Measurements from ENCODE around the gene FRMD4A.

The FRMD4A gene

DNA sequence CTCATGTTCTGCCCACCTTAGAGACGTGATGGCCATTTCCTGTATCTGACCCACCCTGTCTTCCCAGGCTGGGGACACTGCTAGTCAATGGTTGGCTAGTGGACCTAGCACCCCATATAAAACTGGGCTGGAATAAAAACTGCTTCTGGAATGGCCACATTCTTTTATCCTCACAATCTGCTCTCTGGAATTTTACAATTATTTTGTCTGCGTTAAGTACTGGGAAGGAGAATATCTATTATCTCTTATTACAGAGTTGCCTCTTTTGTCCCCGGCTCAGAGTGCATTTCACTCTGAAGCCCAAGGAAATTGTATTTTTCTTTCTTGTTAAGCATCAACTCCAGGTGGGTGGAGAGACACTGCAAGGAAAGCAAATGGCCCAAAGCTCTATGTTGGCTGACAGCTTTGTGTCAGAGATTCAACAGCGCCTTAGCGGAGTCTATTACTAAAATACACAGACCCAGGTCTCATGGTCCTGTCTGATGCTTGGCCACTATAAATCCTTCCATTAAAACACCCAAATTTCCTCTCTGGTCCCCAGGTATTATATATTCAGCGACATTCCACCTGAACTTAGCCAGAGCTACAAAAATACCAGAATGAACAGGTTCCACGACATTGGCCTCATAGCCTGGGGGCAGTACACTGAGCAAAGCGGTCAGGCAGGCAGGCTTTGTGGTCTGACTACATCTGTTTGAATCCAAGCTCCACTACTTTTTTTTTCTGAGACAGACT lies 622.3 kb downstream of the FRMD4A start:
- Histone ChIP-seq H3K9me3 (ENCODE audit: control insufficient read depth, low read length) (no peaks in the 10 kb centered on the region), H3K27me3 (ENCODE audit: control insufficient read depth, insufficient read depth, low read length, poor library complexity, severe bottlenecking) (no peaks in the 10 kb centered on the region), H3K27ac (ENCODE audit: insufficient read depth, low read depth, low read length, poor library complexity, severe bottlenecking) (no peak overlapping the region), H3K4me3 (ENCODE audit: insufficient read depth, low read depth, low read length) (no peak overlapping the region), H3K36me3 (ENCODE audit: control insufficient read depth, insufficient read depth, low read length) (no peaks in the 10 kb centered on the region), H3K4me1 (ENCODE audit: control insufficient read depth, insufficient read depth, low read length) (peaks cover 34% of the 10 kb centered on the region)
- 79 to 82% methylated on average over 7 to 8 of the region's 8 CpGs for WGBS, 2 experiments

DNA sequence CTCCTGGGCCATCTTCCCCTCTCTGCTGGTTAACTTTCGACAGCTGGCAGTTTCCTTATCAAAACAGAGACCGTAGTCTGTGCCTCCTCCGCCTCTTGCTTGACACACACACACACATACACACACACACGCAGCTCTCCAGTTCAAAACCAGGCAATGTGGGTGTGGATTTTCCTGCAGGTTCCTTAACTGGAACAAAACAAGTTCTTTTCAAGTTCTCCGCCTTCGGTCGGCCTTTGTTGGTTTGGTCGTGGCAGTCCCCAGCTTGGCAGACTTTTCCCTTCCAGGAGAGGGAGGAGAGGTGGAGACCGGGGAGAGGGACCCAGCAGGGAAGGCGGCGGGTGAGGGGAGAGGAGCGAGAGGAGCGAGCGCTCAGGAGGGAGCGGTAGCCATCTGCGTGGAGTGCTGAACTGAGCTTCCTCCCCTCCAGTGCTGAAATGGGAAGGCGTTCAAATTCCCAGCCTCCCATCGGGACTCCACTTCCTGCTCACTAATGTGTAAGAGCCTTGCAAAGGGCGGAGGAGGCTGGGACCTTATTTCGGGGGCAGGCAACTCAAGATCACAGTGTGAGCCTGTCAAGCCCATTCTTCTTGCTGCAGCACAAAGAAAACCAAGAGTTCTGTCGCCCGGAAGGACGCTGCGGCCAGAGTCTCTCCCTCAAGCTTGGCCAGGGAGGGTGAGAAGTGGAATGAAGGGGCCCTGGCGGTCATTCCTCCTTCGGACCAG lies 623.4 kb downstream of the FRMD4A start:
- peak overlapping the region; percentile 26 for H3K4me3 ChIP-seq (ENCODE audit: insufficient read depth, low read depth, low read length)
- 1 to 4% methylated on average over 26 of the region's 26 CpGs for WGBS, 2 experiments
- no peaks in the 10 kb centered on the region for H3K9me3 ChIP-seq (ENCODE audit: control insufficient read depth, low read length)
- no peaks in the 10 kb centered on the region for H3K36me3 ChIP-seq (ENCODE audit: control insufficient read depth, insufficient read depth, low read length)
- peak overlapping the region; percentile 68 for H3K27ac ChIP-seq (ENCODE audit: insufficient read depth, low read depth, low read length, poor library complexity, severe bottlenecking)
- H3K4me1 ChIP-seq (ENCODE audit: control insufficient read depth, insufficient read depth, low read length) = peaks cover 38% of the 10 kb centered on the region
- no peaks in the 10 kb centered on the region for H3K27me3 ChIP-seq (ENCODE audit: control insufficient read depth, insufficient read depth, low read length, poor library complexity, severe bottlenecking)

GRCh38 chr10:13706604-13707003 lies 624.1 kb downstream of the FRMD4A start:
- Histone ChIP-seq H3K9me3 (ENCODE audit: control insufficient read depth, low read length) (no peaks in the 10 kb centered on the region), H3K4me1 (ENCODE audit: control insufficient read depth, insufficient read depth, low read length) (peaks cover 33% of the 10 kb centered on the region), H3K36me3 (ENCODE audit: control insufficient read depth, insufficient read depth, low read length) (no peaks in the 10 kb centered on the region), H3K4me3 (ENCODE audit: insufficient read depth, low read depth, low read length) (peak overlapping the region; percentile 26), H3K27ac (ENCODE audit: insufficient read depth, low read depth, low read length, poor library complexity, severe bottlenecking) (no peak overlapping the region), H3K27me3 (ENCODE audit: control insufficient read depth, insufficient read depth, low read length, poor library complexity, severe bottlenecking) (no peaks in the 10 kb centered on the region)
- WGBS, 2 experiments = 49 to 56% methylated on average over 10 of the region's 10 CpGs

- Histone ChIP-seq H3K9me3 (ENCODE audit: control insufficient read depth, low read length) (no peaks in the 10 kb centered on the region), H3K27ac (ENCODE audit: insufficient read depth, low read depth, low read length, poor library complexity, severe bottlenecking) (no peak overlapping the region)
Measured at GRCh38 chr10:13706175-13706574, 624.5 kb downstream of the FRMD4A start.

DNA sequence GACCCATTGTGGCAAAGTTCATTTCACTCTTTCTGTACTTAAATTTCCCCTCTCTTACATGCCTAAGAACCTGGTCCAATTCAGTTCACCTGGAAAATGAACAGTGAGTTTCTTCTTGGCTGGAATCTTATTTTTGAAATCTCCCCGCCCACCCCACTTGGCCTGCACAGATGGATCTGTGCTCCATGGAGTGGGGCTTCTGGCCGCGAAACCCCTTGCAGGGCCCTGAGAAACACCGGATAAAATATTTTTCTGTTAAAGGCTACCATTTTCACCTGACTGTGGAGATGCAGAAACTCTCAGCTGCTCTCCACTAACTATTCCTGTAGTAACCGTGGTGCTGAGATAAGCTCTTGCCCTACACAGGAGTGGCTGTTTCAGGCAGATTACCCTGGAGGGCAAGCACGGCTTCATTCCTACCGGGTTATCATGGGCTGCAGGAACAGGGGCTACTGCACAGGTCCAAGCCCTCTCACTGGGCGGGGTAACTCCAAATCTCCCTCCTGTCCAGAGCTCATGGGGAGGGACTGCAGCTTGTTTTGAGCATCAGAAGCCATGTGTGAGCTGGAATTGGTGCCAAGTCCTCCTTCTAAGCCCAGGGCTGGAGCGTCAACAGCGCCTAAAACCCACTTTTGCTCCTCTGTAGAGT lies 625.1 kb downstream of the FRMD4A start:
- Histone ChIP-seq H3K27me3 (ENCODE audit: control insufficient read depth, insufficient read depth, low read length, poor library complexity, severe bottlenecking) (no peaks in the 10 kb centered on the region), H3K4me3 (ENCODE audit: insufficient read depth, low read depth, low read length) (peak overlapping the region; percentile 26), H3K27ac (ENCODE audit: insufficient read depth, low read depth, low read length, poor library complexity, severe bottlenecking) (no peak overlapping the region), H3K36me3 (ENCODE audit: control insufficient read depth, insufficient read depth, low read length) (no peaks in the 10 kb centered on the region), H3K9me3 (ENCODE audit: control insufficient read depth, low read length) (no peaks in the 10 kb centered on the region), H3K4me1 (ENCODE audit: control insufficient read depth, insufficient read depth, low read length) (peaks cover 26% of the 10 kb centered on the region)
- 83 to 88% methylated on average over 10 of the region's 10 CpGs for WGBS, 2 experiments

More at GRCh38 chr10:13706175-13706574, 624.5 kb downstream of the FRMD4A start:
- H3K27me3 ChIP-seq (ENCODE audit: control insufficient read depth, insufficient read depth, low read length, poor library complexity, severe bottlenecking) = no peaks in the 10 kb centered on the region
- H3K4me1 ChIP-seq (ENCODE audit: control insufficient read depth, insufficient read depth, low read length) = peaks cover 29% of the 10 kb centered on the region
- H3K4me3 ChIP-seq (ENCODE audit: insufficient read depth, low read depth, low read length) = peak overlapping the region; percentile 26
- no peaks in the 10 kb centered on the region for H3K36me3 ChIP-seq (ENCODE audit: control insufficient read depth, insufficient read depth, low read length)
- 37 to 39% methylated on average over 3 to 4 of the region's 4 CpGs for WGBS, 2 experiments

- Histone ChIP-seq H3K27me3 (ENCODE audit: control insufficient read depth, insufficient read depth, low read length, poor library complexity, severe bottlenecking) (no peaks in the 10 kb centered on the region), H3K36me3 (ENCODE audit: control insufficient read depth, insufficient read depth, low read length) (no peaks in the 10 kb centered on the region), H3K4me3 (ENCODE audit: insufficient read depth, low read depth, low read length) (no peak overlapping the region), H3K9me3 (ENCODE audit: control insufficient read depth, low read length) (no peaks in the 10 kb centered on the region), H3K27ac (ENCODE audit: insufficient read depth, low read depth, low read length, poor library complexity, severe bottlenecking) (no peak overlapping the region), H3K4me1 (ENCODE audit: control insufficient read depth, insufficient read depth, low read length) (peaks cover 26% of the 10 kb centered on the region)
- WGBS, 2 experiments = 85 to 86% methylated on average over 11 of the region's 11 CpGs
Measured at GRCh38 chr10:13704964-13705363, 625.8 kb downstream of the FRMD4A start.

- H3K27ac ChIP-seq (ENCODE audit: insufficient read depth, low read depth, low read length, poor library complexity, severe bottlenecking) = no peak overlapping the region
Measured at GRCh38 chr10:13703997-13704536, 626.7 kb downstream of the FRMD4A start.

DNA sequence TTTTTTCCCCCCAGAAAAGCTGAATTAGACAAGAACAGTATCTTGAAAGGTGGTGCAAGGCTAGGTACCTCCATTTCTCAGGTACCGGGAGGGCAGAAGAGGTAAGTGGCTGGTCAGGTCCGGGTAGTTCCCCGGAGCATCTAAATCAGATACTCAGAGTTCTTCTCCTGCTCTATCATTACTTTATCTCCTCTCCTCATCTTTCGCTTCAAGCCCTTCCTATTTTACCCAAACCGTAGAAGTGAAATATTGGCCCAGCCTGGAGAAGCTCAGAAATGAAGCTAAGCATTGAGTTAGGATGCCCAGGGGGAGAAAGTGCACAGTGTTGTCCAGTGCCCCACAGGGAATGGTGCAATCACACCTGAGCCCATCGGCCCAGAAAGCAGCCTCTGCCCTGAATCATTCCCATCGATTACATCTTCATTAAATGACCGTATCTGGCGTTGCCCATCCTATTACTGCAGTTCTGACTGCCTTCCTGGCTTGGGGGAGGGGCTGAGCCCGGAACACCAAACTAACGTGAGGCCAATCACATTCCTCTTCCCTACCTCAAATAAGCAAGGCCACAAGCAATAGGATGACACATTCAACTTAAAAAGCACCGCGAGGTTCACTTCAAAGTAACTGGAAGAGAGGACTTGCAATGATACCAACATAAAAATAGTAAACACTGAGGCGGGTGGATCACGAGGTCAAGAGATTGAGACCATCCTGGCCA lies 627.5 kb downstream of the FRMD4A start:
- Histone ChIP-seq H3K27ac (ENCODE audit: insufficient read depth, low read depth, low read length, poor library complexity, severe bottlenecking) (no peak overlapping the region), H3K9me3 (ENCODE audit: control insufficient read depth, low read length) (no peaks in the 10 kb centered on the region), H3K36me3 (ENCODE audit: control insufficient read depth, insufficient read depth, low read length) (peaks cover 5% of the 10 kb centered on the region), H3K4me1 (ENCODE audit: control insufficient read depth, insufficient read depth, low read length) (peaks cover 18% of the 10 kb centered on the region), H3K27me3 (ENCODE audit: control insufficient read depth, insufficient read depth, low read length, poor library complexity, severe bottlenecking) (no peaks in the 10 kb centered on the region), H3K4me3 (ENCODE audit: insufficient read depth, low read depth, low read length) (no peak overlapping the region)
- WGBS, 2 experiments = 87 to 92% methylated on average over 15 of the region's 15 CpGs

More at GRCh38 chr10:13703997-13704536, 626.7 kb downstream of the FRMD4A start:
- H3K9me3 ChIP-seq (ENCODE audit: control insufficient read depth, low read length) = no peaks in the 10 kb centered on the region
- H3K4me1 ChIP-seq (ENCODE audit: control insufficient read depth, insufficient read depth, low read length) = peaks cover 26% of the 10 kb centered on the region
- H3K4me3 ChIP-seq (ENCODE audit: insufficient read depth, low read depth, low read length) = no peak overlapping the region
- WGBS, 2 experiments = 89 to 91% methylated on average over 8 of the region's 8 CpGs
- H3K27me3 ChIP-seq (ENCODE audit: control insufficient read depth, insufficient read depth, low read length, poor library complexity, severe bottlenecking) = no peaks in the 10 kb centered on the region
- no peaks in the 10 kb centered on the region for H3K36me3 ChIP-seq (ENCODE audit: control insufficient read depth, insufficient read depth, low read length)

DNA sequence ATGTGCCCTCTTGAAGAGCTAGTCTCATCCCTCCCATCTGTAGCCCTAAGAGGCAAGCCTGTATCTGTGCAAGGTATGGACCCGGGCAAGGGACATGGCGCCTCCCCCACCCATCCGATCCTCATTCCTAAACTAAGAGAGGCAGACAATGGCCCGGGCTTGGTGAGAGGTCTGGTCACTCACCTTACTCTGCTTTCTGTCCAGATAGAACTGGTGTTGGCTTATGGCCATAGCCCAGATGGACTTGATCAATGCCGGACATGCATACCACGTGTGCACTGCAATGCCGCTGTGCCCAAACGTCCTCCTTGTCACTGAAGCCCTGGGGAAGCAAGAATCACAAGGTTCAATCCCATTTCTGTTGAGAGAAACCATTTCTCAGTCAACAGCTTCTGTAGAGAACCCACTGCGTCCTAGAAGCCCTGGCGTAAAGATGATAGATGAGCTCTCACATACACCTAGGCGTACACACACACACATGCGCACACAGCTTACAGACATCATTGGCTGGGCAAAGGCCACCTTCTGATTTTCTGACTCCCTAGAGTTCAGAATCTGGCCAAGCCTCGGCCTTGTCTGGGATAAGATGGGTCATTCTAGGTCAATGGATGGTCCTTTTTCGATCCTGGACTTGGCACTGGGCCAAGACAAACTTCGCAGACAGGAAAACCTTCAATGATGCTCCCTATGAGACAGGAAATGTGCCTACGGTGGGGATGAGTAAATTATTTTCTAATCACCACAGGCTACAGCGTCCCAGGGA lies 629.4 kb downstream of the FRMD4A start:
- Histone ChIP-seq H3K4me1 (ENCODE audit: control insufficient read depth, insufficient read depth, low read length) (peaks cover 11% of the 10 kb centered on the region), H3K4me3 (ENCODE audit: insufficient read depth, low read depth, low read length) (no peak overlapping the region), H3K27me3 (ENCODE audit: control insufficient read depth, insufficient read depth, low read length, poor library complexity, severe bottlenecking) (no peaks in the 10 kb centered on the region), H3K9me3 (ENCODE audit: control insufficient read depth, low read length) (no peaks in the 10 kb centered on the region), H3K27ac (ENCODE audit: insufficient read depth, low read depth, low read length, poor library complexity, severe bottlenecking) (no peak overlapping the region), H3K36me3 (ENCODE audit: control insufficient read depth, insufficient read depth, low read length) (peaks cover 6% of the 10 kb centered on the region)
- WGBS, 2 experiments = 95% methylated on average over 16 to 17 of the region's 17 CpGs
